HCT116 (cell line): ENCODE data around the gene MBLAC1. TPM values are rescaled to one million over a fixed set of nuclear protein-coding genes. Genes with fewer than 3 reads are reported as not detected.
A peak's percentile ranks its signal among the peaks of the same experiment; 100 is the strongest.

Experiments
- ATAC-seq: fragments of 200-7000 bp; cut with Tn5 transposase; 2 replicates; pipeline ENCODE4 v1.9.1; 2020; ENCODE audit warnings: mild to moderate bottlenecking, moderate library complexity
- BruUV-seq: library from RNA; stranded (reverse); fragments of 400-500 nt; replicated peaks from 2 replicates; lab custom pipeline; 2021; lab: Mats Ljungman, UMichigan
- CTCF ChIA-PET: fragments of 300-600 bp; sonication (Branson Sonifier 250); formaldehyde crosslinking; loops from one replicate; lab custom pipeline; 2021; ENCODE audit warnings: antibody characterized with exemption; lab: Charles Lee
- POLR2A ChIA-PET: fragments of 300-600, 350-600 bp; sonication (Branson Sonifier 250); formaldehyde crosslinking; loops from one replicate; lab custom pipeline; 2021; ENCODE audit warnings: antibody characterized with exemption; lab: Charles Lee
- RAD21 ChIA-PET, 2 experiments: fragments of 300-600 bp; sonication (Branson Sonifier 250); formaldehyde crosslinking; loops; one replicate each; lab custom pipeline; 2023; ENCODE audit warnings: low total read pairs in 2 of 2; ENCODE audit not compliant: uncharacterized antibody in 2 of 2, unreplicated experiment in 2 of 2, low non-redundant PET in 1 of 2; lab: Charles Lee
- DNase-seq: peaks from one replicate; pipeline ENCODE4 v3.0.0-alpha.2; 2010; ENCODE audit warnings: low read depth, low spot score
- H2AFZ ChIP-seq: fragments of 200-600 bp; shearing (Covaris generic), sonication (generic); 2 replicates; pipeline ENCODE4 v1.6.1; 2017; ENCODE audit warnings: low read depth, mixed run types, mixed read lengths, antibody characterized with exemption, low read length; ENCODE audit not compliant: poor library complexity, severe bottlenecking
- H3K27ac ChIP-seq: 2 replicates; pipeline ENCODE4 v1.5.1; 2012; ENCODE audit warnings: low read depth, low read length
- H3K27me3 ChIP-seq: fragments of 200-600 bp; sonication (generic); 2 replicates; pipeline ENCODE4 v1.6.1; 2016; ENCODE audit warnings: mixed run types, low read length, mixed read lengths; ENCODE audit not compliant: insufficient read depth
- H3K36me3 ChIP-seq, 2 experiments: fragments of 200-500 bp in 1 of 2; fragments of 200-600 bp in 1 of 2; sonication (Bioruptor generic) in 1 of 2; sonication (generic) in 1 of 2; 2 replicates each; pipeline versions ENCODE4 v1.5.1 to v1.6.1; 2014 to 2016; ENCODE audit warnings: low read length in 2 of 2, inconsistent platforms in 1 of 2, mixed read lengths in 1 of 2, mixed run types in 1 of 2; ENCODE audit not compliant: insufficient read depth in 2 of 2, control insufficient read depth in 1 of 2
- H3K4me1 ChIP-seq, 2 experiments: fragments of 200-600 bp in 1 of 2; sonication (generic) in 1 of 2; 2 replicates each; pipeline versions ENCODE4 v1.5.1 to v1.6.1; 2012 to 2017; ENCODE audit warnings: low read length in 2 of 2, inconsistent platforms in 1 of 2, mild to moderate bottlenecking in 1 of 2, mixed read lengths in 1 of 2, mixed run types in 1 of 2, moderate library complexity in 1 of 2; ENCODE audit not compliant: insufficient read depth in 2 of 2, control insufficient read depth in 1 of 2
- H3K4me2 ChIP-seq: fragments of 200-600 bp; sonication (generic); 2 replicates; pipeline ENCODE4 v1.6.1; 2017; ENCODE audit warnings: mixed run types, low read length, mixed read lengths
- H3K4me3 ChIP-seq, 2 experiments: fragments of 200-600 bp in 1 of 2; sonication (generic) in 1 of 2; replicated peaks in 1 of 2; 2 replicates each; pipeline ENCODE4 v1.5.1; 2011 to 2016; ENCODE audit warnings: low read length in 2 of 2, control low read depth in 1 of 2, low read depth in 1 of 2, mild to moderate bottlenecking in 1 of 2, mixed read lengths in 1 of 2, mixed run types in 1 of 2
- H3K79me2 ChIP-seq: fragments of 200-600 bp; sonication (generic); 2 replicates; pipeline ENCODE4 v1.6.1; 2017; ENCODE audit warnings: mild to moderate bottlenecking, mixed run types, low read length, moderate library complexity, mixed read lengths; ENCODE audit not compliant: insufficient read depth
- H3K9ac ChIP-seq: fragments of 200-600 bp; sonication (generic); 2 replicates; pipeline ENCODE4 v1.6.1; 2016; ENCODE audit warnings: low read length, mixed read lengths
- H3K9me2 ChIP-seq: fragments of 200-600 bp; sonication (generic), shearing (Covaris generic); 2 replicates; pipeline ENCODE4 v1.6.1; 2017; ENCODE audit warnings: mixed run types, mild to moderate bottlenecking, moderate library complexity; ENCODE audit not compliant: insufficient read depth
- H3K9me3 ChIP-seq, 2 experiments: fragments of 200-500 bp in 1 of 2; fragments of 200-600 bp in 1 of 2; sonication (Bioruptor generic) in 1 of 2; sonication (generic) in 1 of 2; 2 replicates each; pipeline ENCODE4 v1.6.1; 2014 to 2017; ENCODE audit warnings: low read length in 2 of 2, mixed read lengths in 2 of 2, inconsistent platforms in 1 of 2, low read depth in 1 of 2, mild to moderate bottlenecking in 1 of 2, mixed run types in 1 of 2, moderate library complexity in 1 of 2; ENCODE audit not compliant: control insufficient read depth in 1 of 2, insufficient read depth in 1 of 2
- H4K20me1 ChIP-seq: fragments of 200-600 bp; sonication (generic), shearing (Covaris generic); 2 replicates; pipeline ENCODE4 v1.6.1; 2017; ENCODE audit warnings: mixed run types, mild to moderate bottlenecking, moderate library complexity; ENCODE audit not compliant: insufficient read depth
- POLR2AphosphoS5 ChIP-seq: IDR thresholded peaks from 2 replicates; pipeline ENCODE4 v1.6.1; 2011; ENCODE audit warnings: mild to moderate bottlenecking, low read depth, low read length, moderate library complexity
- intact Hi-C: fragments of 100-400 bp; cut with micrococcal nuclease; formaldehyde crosslinking; loops from 2 replicates; pipeline ENCODE4 v1.10.0; 2022
- total RNA-seq: library from RNA; stranded (reverse); gene quantifications from one replicate; pipeline ENCODE4 v1.2.1, GENCODE V29; 2021; ENCODE audit not compliant: unreplicated experiment
- TF ChIP-seq, protein P1 (sequence below): IDR thresholded peaks from 2 replicates; pipeline ENCODE4 v1.6.1; 2012; ENCODE audit warnings: low read depth

Gene MBLAC1
- total RNA-seq, 1 experiment from 2014 or later = 2.0 TPM

DNA sequence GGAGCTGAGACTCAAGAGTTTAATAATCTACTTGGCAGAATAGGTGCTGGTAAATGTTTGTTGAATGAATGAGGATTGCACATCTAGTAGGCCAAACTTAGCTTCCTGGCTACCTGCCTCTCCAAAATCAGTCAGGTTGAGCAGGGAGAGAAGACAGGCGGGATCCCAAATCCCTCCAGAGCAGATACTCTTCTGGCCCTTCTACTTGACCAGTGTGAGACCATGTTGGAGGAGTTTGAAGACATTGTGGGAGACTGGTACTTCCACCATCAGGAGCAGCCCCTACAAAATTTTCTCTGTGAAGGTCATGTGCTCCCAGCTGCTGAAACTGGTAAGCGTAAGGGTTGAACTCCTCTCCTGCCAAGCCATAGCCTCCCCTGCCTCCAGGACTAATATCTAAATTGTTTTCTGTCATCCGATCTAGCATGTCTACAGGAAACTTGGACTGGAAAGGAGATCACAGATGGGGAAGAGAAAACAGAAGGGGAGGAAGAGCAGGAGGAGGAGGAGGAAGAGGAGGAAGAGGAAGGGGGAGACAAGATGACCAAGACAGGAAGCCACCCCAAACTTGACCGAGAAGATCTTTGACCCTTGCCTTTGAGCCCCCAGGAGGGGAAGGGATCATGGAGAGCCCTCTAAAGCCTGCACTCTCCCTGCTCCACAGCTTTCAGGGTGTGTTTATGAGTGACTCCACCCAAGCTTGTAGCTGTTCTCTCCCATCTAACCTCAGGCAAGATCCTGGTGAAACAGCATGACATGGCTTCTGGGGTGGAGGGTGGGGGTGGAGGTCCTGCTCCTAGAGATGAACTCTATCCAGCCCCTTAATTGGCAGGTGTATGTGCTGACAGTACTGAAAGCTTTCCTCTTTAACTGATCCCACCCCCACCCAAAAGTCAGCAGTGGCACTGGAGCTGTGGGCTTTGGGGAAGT is 2.2 kb upstream of the MBLAC1 start:
- intact Hi-C loops = no loop called here
- CTCF ChIA-PET = no interaction called here
- Histone ChIP-seq H3K4me3 (peak overlapping the region in 1 of 2 experiments; percentile 87; a peak in 2 of 4 replicates), H3K9ac (peak overlapping the region; percentile 98; the same call in 1 of the 2 replicates), H4K20me1 (no peaks in the 10 kb centered on the region), H3K27me3 (no peaks in the 10 kb centered on the region), H2AFZ (no peak overlapping the region), H3K27ac (peak overlapping the region; percentile 98), H3K79me2 (peaks cover 9% of the 10 kb centered on the region; the same call in 1 of the 2 replicates), H3K4me1 (peaks cover 33 to 52% of the 10 kb centered on the region in 2 experiments), H3K9me2 (no peaks in the 10 kb centered on the region), H3K36me3 (no peaks in the 10 kb centered on the region), H3K9me3 (no peaks in the 10 kb centered on the region), H3K4me2 (peak overlapping the region; percentile 84)
- ATAC-seq = no peak
- BruUV-seq = no TSS peak
- POLR2A ChIA-PET = interaction anchor here (0.6 to 3.0 kb wide), 2 partner anchors 23 to 112 kb away, joined by 3 to 16 read pairs; partner anchors contain the start of genes AP4M1 and MCM7
- DNase-seq = no peak
- TF ChIP-seq POLR2AphosphoS5 = peak; percentile 24; the same call in 1 of the 2 replicates
- TF ChIP-seq, protein P1, sequence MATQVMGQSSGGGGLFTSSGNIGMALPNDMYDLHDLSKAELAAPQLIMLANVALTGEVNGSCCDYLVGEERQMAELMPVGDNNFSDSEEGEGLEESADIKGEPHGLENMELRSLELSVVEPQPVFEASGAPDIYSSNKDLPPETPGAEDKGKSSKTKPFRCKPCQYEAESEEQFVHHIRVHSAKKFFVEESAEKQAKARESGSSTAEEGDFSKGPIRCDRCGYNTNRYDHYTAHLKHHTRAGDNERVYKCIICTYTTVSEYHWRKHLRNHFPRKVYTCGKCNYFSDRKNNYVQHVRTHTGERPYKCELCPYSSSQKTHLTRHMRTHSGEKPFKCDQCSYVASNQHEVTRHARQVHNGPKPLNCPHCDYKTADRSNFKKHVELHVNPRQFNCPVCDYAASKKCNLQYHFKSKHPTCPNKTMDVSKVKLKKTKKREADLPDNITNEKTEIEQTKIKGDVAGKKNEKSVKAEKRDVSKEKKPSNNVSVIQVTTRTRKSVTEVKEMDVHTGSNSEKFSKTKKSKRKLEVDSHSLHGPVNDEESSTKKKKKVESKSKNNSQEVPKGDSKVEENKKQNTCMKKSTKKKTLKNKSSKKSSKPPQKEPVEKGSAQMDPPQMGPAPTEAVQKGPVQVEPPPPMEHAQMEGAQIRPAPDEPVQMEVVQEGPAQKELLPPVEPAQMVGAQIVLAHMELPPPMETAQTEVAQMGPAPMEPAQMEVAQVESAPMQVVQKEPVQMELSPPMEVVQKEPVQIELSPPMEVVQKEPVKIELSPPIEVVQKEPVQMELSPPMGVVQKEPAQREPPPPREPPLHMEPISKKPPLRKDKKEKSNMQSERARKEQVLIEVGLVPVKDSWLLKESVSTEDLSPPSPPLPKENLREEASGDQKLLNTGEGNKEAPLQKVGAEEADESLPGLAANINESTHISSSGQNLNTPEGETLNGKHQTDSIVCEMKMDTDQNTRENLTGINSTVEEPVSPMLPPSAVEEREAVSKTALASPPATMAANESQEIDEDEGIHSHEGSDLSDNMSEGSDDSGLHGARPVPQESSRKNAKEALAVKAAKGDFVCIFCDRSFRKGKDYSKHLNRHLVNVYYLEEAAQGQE = no peak
- RAD21 ChIA-PET = interaction anchor here in 1 of 2 experiments (0.7 kb wide), 1 partner anchor 279 kb away, joined by 6 read pairs; no protein-coding TSS in a partner anchor
